ENCODE data around the gene NFATC2. TPM values are rescaled to one million over a fixed set of nuclear protein-coding genes. Genes with fewer than 3 reads are reported as not detected.

The NFATC2 gene
- total and polyA plus RNA-seq, 12 donors: 0.43 to 5.7 (median 3.3) TPM

DNA sequence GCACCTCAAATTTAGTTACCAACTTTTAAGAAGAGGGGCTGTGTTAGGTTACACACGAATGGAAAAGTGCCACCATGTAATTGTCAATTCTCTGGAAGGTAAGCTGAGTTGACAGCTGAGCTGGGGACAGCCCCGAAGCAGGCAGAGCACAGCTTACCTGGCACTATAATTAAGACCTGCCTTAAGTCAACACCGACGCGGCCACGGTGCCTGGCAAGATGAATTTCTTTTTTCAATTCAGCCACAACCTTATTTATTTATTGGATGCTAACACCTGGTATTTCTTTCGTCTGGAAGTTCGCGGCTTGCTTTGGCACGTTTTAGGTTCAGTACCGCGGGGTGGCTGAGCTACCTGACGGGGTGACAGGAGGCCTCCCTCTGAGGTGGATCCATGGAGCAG, 40.6 kb upstream of the NFATC2 start:
- TF ChIP-seq, protein P1, sequence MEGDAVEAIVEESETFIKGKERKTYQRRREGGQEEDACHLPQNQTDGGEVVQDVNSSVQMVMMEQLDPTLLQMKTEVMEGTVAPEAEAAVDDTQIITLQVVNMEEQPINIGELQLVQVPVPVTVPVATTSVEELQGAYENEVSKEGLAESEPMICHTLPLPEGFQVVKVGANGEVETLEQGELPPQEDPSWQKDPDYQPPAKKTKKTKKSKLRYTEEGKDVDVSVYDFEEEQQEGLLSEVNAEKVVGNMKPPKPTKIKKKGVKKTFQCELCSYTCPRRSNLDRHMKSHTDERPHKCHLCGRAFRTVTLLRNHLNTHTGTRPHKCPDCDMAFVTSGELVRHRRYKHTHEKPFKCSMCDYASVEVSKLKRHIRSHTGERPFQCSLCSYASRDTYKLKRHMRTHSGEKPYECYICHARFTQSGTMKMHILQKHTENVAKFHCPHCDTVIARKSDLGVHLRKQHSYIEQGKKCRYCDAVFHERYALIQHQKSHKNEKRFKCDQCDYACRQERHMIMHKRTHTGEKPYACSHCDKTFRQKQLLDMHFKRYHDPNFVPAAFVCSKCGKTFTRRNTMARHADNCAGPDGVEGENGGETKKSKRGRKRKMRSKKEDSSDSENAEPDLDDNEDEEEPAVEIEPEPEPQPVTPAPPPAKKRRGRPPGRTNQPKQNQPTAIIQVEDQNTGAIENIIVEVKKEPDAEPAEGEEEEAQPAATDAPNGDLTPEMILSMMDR (IDR thresholded peaks at IDR 0.05): no peak
- Histone ChIP-seq H3K9me3 (no peaks in the 10 kb centered on the region), H3K4me1 (no peaks in the 10 kb centered on the region), H3K36me3 (no peaks in the 10 kb centered on the region), H3K27ac (no peak overlapping the region), H3K4me3 (no peak overlapping the region), H3K27me3 (no peaks in the 10 kb centered on the region)
- DNase-seq: no peak
- intact Hi-C loops (cut with DNase I): no loop called here
- whole genome bisulfite sequencing, 2 donors: 95 to 96% methylated on average over 13 of the region's 13 CpGs
- ATAC-seq: no peak

DNA sequence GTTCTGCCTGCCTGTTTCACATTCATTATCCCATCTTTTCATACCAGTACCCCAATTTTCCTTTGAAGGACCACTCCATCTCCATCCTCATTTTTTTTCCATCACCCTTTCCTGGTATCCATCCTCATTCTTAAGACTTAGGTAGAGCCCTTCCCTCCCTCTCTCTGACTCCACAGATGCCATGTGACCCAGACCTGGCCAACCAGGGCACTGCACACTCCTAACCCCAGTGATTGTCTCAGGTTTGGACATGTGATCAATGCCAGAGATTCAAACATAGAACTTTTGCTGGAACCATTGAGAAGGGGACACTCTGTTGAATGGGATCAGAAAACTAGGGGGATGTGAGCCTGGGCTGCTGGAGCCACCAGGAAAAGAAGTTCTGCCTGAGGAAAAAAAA, 39.1 kb upstream of the NFATC2 start:
- TF ChIP-seq, protein P1 (IDR thresholded peaks at IDR 0.05): no peak
- H3K4me3 ChIP-seq: no peak overlapping the region
- no peaks in the 10 kb centered on the region for H3K4me1 ChIP-seq
- no peaks in the 10 kb centered on the region for H3K9me3 ChIP-seq
- DNase-seq: no peak
- H3K36me3 ChIP-seq: no peaks in the 10 kb centered on the region
- no peak overlapping the region for H3K27ac ChIP-seq
- ATAC-seq: no peak
- intact Hi-C loops (cut with DNase I): no loop called here
- no peaks in the 10 kb centered on the region for H3K27me3 ChIP-seq

DNA sequence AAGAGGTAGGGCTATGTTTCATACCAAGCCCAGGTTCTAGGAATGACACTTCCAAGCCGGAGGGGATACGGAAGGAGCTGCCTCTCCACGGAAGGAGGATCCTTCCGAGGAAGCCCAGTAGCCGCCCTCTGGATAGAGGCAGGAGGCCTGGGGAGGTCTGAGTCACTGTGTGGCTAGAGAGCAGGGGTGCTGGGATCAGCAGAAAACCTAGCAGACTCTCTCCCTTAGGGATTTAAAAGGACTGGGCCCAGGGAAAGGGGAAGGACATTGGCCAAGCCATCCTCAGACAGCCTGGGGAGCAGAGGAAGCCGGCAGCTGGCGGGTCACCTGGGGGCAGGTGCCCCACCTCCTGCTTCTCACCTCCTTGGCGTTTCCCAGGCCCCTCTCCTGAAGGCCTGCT, 36.6 kb upstream of the NFATC2 start:
- DNase-seq (no peak), ATAC-seq (peak in 1 of 8 donors; percentile 25)
- intact Hi-C loops (cut with DNase I): no loop called here
- H3K27me3 ChIP-seq: no peaks in the 10 kb centered on the region
- TF ChIP-seq, protein P1 (IDR thresholded peaks at IDR 0.05): no peak
- no peaks in the 10 kb centered on the region for H3K36me3 ChIP-seq
- H3K9me3 ChIP-seq: peaks cover 0 to 11% (median 0%) of the 10 kb centered on the region in 11 donors
- no peak overlapping the region for H3K27ac ChIP-seq
- WGBS, 2 donors: 73% methylated on average over 8 of the region's 8 CpGs
- no peak overlapping the region for H3K4me3 ChIP-seq
- peaks cover 0 to under 1% (median 0%) of the 10 kb centered on the region in 9 donors for H3K4me1 ChIP-seq

DNA sequence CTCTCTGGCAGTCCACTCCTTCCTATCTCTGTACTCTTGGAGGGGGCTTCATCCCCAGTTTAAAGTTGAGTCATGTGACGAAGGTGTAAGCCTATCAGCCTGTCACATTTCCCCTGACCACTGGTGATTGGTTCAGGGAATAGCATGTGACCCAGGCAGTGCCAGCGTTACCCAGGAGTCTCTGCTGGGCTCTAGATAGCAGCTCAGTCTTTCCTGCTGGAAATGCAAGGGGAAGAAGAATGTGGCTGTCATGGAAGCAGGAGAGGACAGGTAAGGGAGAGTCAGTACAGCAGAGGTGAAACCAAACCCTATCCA, 35.6 kb upstream of the NFATC2 start:
- Histone ChIP-seq H3K36me3 (no peaks in the 10 kb centered on the region), H3K4me1 (peaks cover 0 to 11% (median 7%) of the 10 kb centered on the region in 9 donors), H3K4me3 (no peak overlapping the region), H3K27ac (no peak overlapping the region), H3K27me3 (no peaks in the 10 kb centered on the region), H3K9me3 (peaks cover 0 to 12% (median 0%) of the 10 kb centered on the region in 11 donors)
- TF ChIP-seq, protein P1 (IDR thresholded peaks at IDR 0.05): no peak
- ATAC-seq: no peak
- WGBS, 2 donors: 92 to 94% methylated on average over 2 of the region's 2 CpGs
- intact Hi-C loops (cut with DNase I): no loop called here
- no peak for DNase-seq

All from heart right ventricle (tissue), 16 donors.